Tibial nerve (tissue), 4 donors: ENCODE measurements around the gene LSM8.

Experiments used
- CTCF ChIP-seq, 5 experiments: fragments of 200-600 bp in 3 of 5; fragments of 450-650 bp in 2 of 5; sonication (generic) in 3 of 5; IDR thresholded peaks; one replicate each; pipeline ENCODE4 v1.5.1; 2016 to 2019; ENCODE audit warnings: antibody characterized with exemption in 5 of 5, mild to moderate bottlenecking in 3 of 5, moderate library complexity in 2 of 5
- EP300 ChIP-seq, 2 donors: sonication (generic); formaldehyde crosslinking; IDR thresholded peaks; one replicate each; pipeline ENCODE4 v1.6.1; 2017; ENCODE audit warnings: antibody characterized with exemption in 2 of 2, mild to moderate bottlenecking in 1 of 2
- POLR2A ChIP-seq, 2 donors: fragments of 450-650 bp; IDR thresholded peaks; one replicate each; pipeline ENCODE4 v1.6.1; 2017; ENCODE audit warnings: antibody characterized with exemption in 2 of 2, mild to moderate bottlenecking in 2 of 2, moderate library complexity in 2 of 2

DNA sequence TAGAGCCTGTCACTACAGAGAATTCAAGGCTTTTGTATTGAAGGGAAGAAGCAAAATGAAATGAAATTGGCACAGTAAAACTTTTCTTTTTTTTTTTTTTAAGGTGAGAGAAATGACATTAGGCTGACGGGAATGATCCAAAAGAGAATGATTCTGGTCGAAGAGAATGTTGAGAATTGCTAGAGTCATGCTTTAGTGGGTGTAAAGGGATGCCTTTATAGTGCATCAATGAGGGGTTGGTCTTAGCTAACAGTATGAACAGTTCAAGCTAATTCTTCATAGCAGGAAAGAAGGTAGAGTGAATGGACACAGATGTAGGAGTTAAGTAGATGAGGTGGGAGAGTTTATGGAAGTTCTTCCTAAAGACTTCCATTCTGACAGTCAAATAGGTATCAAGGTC, 32.3 kb upstream of the LSM8 start:
- TF ChIP-seq POLR2A (IDR thresholded peaks at IDR 0.05) (no peak), CTCF (IDR thresholded peaks at IDR 0.05) (no peak), EP300 (IDR thresholded peaks at IDR 0.05) (no peak)
